C4-2B (cell line): ENCODE results near the gene CD300E.

Source experiments
- CTCF ChIP-seq: fragments of 450-650 bp; conservative IDR thresholded peaks from 2 replicates; pipeline ENCODE4 v1.5.1; 2017; ENCODE audit warnings: mild to moderate bottlenecking
- ZFX ChIP-seq: fragments of 450-650 bp; IDR thresholded peaks from 2 replicates; pipeline ENCODE4 v1.6.1; 2017

GRCh38 chr17:74632617-74633016 is 9.1 kb upstream of the CD300E start:
- TF ChIP-seq CTCF (no peak), ZFX (no peak)
